Measurements from ENCODE around the gene ZNF765.

Gene ZNF765

DNA sequence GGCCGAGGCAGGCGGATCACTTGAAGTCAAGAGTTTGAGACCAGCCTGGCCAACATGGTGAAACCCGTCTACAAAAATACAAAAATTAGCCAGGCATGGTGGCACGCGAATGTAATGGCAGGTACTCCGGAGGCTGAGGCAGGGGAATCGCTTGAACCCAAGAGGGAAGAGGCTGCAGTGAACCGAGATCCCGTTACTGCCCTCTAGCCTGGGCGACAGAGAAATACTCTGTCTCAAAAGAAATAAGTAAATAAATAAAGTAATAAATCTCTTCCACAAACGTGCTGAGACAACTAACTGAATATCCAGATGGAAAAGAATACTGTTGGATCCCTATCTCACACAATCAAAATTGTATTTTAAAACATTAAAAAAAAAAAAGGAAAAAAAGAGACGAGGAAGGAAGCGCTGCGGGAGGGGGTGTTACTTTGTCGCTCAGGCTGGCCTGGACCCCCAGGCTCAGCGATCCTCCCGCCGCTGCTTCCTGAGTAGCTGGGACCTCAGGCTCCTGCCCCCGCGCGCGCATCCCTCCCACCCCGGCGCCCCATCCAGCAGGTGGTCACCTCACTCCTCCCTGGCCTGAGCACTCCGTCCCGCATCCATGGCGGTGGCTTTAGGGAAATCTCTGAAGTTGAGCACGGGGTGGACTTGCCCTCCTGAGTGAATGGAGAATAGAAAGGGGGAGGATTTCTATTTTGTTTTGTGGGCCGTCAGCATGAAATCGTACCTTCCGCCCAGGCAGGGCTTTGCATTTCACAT is 72.0 kb downstream of the ZNF765 start (continued):
- no peak for TF ChIP-seq ZNF16 (tag by site-specific recombination; IDR thresholded peaks at IDR 0.05; ENCODE audit: low read depth)
- no peak for TF ChIP-seq ZNF529 (tag by site-specific recombination; IDR thresholded peaks at IDR 0.05; ENCODE audit: insufficient replicate concordance)
- TF ChIP-seq ZFP69B (tag by site-specific recombination; IDR thresholded peaks at IDR 0.05) = no peak
- no peak for TF ChIP-seq ZBTB1 (tag by site-specific recombination; IDR thresholded peaks at IDR 0.05)
- no peak for TF ChIP-seq ZNF707 (tag by site-specific recombination; IDR thresholded peaks at IDR 0.05)
- TF ChIP-seq KLF7 (tag by site-specific recombination; IDR thresholded peaks at IDR 0.05; ENCODE audit: borderline replicate concordance) = no peak

- Histone ChIP-seq H3K36me3 (ENCODE audit: control insufficient read depth in 2 of 2, insufficient read depth in 1 of 2, low read length in 2 of 2) (no peaks in the 10 kb centered on the region), H3K9me3 (ENCODE audit: control insufficient read depth, insufficient read depth, low read depth, low read length) (peaks cover 2% of the 10 kb centered on the region), H3K4me1 (ENCODE audit: control insufficient read depth, insufficient read depth, low read length) (no peaks in the 10 kb centered on the region), H3K4me3 (ENCODE audit: low read depth, low read length) (peak within 1 kb of the TSS; percentile 73), H3K27ac (ENCODE audit: extremely low read depth, low read depth, low read length) (no peak within 1 kb of the TSS)
- ChIA-PET POLR2A (no interaction called here), CTCF (no interaction called here)
- TF ChIP-seq ZSCAN30 (tag by site-specific recombination; IDR thresholded peaks at IDR 0.05) = no peak
- no peak for TF ChIP-seq ZNF248 (tag by site-specific recombination; IDR thresholded peaks at IDR 0.05)
- no peak for TF ChIP-seq ZNF660 (tag by site-specific recombination; IDR thresholded peaks at IDR 0.05)
- no peak for TF ChIP-seq REPIN1 (tag by site-specific recombination; IDR thresholded peaks at IDR 0.05; ENCODE audit: low read depth)
- TF ChIP-seq, protein P1, sequence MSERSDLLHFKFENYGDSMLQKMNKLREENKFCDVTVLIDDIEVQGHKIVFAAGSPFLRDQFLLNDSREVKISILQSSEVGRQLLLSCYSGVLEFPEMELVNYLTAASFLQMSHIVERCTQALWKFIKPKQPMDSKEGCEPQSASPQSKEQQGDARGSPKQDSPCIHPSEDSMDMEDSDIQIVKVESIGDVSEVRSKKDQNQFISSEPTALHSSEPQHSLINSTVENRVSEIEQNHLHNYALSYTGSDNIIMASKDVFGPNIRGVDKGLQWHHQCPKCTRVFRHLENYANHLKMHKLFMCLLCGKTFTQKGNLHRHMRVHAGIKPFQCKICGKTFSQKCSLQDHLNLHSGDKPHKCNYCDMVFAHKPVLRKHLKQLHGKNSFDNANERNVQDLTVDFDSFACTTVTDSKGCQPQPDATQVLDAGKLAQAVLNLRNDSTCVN (tag by site-specific recombination; optimal IDR thresholded peaks at IDR 0.05) = peak; percentile 36
- TF ChIP-seq KLF16 (tag by site-specific recombination; IDR thresholded peaks at IDR 0.05) = no peak
- TF ChIP-seq, protein P2, sequence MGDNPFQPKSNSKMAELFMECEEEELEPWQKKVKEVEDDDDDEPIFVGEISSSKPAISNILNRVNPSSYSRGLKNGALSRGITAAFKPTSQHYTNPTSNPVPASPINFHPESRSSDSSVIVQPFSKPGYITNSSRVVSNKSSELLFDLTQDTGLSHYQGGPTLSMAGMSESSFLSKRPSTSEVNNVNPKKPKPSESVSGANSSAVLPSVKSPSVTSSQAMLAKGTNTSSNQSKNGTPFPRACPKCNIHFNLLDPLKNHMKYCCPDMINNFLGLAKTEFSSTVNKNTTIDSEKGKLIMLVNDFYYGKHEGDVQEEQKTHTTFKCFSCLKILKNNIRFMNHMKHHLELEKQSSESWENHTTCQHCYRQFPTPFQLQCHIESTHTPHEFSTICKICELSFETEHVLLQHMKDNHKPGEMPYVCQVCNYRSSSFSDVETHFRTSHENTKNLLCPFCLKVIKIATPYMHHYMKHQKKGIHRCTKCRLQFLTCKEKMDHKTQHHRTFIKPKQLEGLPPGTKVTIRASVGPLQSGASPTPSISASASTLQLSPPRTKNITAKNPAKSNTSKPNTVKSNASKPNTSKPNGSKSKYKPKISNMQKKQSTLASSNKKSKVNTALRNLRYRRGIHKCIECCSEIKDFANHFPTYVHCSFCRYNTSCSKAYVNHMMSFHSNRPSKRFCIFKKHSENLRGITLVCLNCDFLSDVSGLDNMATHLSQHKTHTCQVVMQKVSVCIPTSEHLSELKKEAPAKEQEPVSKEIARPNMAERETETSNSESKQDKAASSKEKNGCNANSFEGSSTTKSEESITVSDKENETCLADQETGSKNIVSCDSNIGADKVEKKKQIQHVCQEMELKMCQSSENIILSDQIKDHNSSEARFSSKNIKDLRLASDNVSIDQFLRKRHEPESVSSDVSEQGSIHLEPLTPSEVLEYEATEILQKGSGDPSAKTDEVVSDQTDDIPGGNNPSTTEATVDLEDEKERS (tag by site-specific recombination; IDR thresholded peaks at IDR 0.05) = no peak
- TF ChIP-seq HOXC10 (CRISPR knock-in tag; IDR thresholded peaks at IDR 0.05) = no peak
- TF ChIP-seq, protein P3, sequence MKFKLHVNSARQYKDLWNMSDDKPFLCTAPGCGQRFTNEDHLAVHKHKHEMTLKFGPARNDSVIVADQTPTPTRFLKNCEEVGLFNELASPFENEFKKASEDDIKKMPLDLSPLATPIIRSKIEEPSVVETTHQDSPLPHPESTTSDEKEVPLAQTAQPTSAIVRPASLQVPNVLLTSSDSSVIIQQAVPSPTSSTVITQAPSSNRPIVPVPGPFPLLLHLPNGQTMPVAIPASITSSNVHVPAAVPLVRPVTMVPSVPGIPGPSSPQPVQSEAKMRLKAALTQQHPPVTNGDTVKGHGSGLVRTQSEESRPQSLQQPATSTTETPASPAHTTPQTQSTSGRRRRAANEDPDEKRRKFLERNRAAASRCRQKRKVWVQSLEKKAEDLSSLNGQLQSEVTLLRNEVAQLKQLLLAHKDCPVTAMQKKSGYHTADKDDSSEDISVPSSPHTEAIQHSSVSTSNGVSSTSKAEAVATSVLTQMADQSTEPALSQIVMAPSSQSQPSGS (tag by site-specific recombination; IDR thresholded peaks at IDR 0.05; ENCODE audit: low read depth) = no peak
- TF ChIP-seq KLF8 (tag by site-specific recombination; IDR thresholded peaks at IDR 0.05) = peak; percentile 53; the same call in 1 of the 2 replicates
- TF ChIP-seq, protein P4, sequence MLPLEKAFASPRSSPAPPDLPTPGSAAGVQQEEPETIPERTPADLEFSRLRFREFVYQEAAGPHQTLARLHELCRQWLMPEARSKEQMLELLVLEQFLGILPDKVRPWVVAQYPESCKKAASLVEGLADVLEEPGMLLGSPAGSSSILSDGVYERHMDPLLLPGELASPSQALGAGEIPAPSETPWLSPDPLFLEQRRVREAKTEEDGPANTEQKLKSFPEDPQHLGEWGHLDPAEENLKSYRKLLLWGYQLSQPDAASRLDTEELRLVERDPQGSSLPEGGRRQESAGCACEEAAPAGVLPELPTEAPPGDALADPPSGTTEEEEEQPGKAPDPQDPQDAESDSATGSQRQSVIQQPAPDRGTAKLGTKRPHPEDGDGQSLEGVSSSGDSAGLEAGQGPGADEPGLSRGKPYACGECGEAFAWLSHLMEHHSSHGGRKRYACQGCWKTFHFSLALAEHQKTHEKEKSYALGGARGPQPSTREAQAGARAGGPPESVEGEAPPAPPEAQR (tag by site-specific recombination; IDR thresholded peaks at IDR 0.05) = no peak
- no peak for TF ChIP-seq ZNF211 (tag by site-specific recombination; IDR thresholded peaks at IDR 0.05; ENCODE audit: low read depth)
- TF ChIP-seq ZBTB1 (tag by site-specific recombination; IDR thresholded peaks at IDR 0.05) = no peak
- TF ChIP-seq ZNF561 (tag by site-specific recombination; IDR thresholded peaks at IDR 0.05; ENCODE audit: borderline replicate concordance) = no peak
- no peak for TF ChIP-seq TCF7L2 (IDR thresholded peaks at IDR 0.05; ENCODE audit: borderline replicate concordance, low read depth, low read length)
- TF ChIP-seq, protein P5, sequence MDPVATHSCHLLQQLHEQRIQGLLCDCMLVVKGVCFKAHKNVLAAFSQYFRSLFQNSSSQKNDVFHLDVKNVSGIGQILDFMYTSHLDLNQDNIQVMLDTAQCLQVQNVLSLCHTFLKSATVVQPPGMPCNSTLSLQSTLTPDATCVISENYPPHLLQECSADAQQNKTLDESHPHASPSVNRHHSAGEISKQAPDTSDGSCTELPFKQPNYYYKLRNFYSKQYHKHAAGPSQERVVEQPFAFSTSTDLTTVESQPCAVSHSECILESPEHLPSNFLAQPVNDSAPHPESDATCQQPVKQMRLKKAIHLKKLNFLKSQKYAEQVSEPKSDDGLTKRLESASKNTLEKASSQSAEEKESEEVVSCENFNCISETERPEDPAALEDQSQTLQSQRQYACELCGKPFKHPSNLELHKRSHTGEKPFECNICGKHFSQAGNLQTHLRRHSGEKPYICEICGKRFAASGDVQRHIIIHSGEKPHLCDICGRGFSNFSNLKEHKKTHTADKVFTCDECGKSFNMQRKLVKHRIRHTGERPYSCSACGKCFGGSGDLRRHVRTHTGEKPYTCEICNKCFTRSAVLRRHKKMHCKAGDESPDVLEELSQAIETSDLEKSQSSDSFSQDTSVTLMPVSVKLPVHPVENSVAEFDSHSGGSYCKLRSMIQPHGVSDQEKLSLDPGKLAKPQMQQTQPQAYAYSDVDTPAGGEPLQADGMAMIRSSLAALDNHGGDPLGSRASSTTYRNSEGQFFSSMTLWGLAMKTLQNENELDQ (tag by site-specific recombination; IDR thresholded peaks at IDR 0.05; ENCODE audit: low read depth) = no peak
- TF ChIP-seq ZNF792 (tag by site-specific recombination; IDR thresholded peaks at IDR 0.05) = no peak
Measured at GRCh38 chr19:53467485-53468262, 72.7 kb downstream of the ZNF765 start, which contains the start of gene ZNF813. ZNF813 (plus strand) TSS chr19:53467733; CDS start chr19:53483823, 16,090 bp downstream.

Measured in HEK293 (cell line).